Activated CD4-positive, CD25-positive, alpha-beta regulatory T cell treated with anti-CD3 and anti-CD28 coated beads, Interleukin-2, amount 50 U/mL, for 16 hours (primary cell): ENCODE measurements around the gene GSTK1.
"Not testable (repeated sequence)": the region's sequence is repeated elsewhere in the genome, so short reads cannot be mapped to it uniquely, and the experiment has no call there.

Source experiments
- DNase-seq: peaks from one replicate; pipeline ENCODE4 v3.0.0-alpha.2; 2020; ENCODE audit warnings: low read depth, low spot score

Gene GSTK1

GRCh38 chr7:143238289-143238980 lies 24.8 kb upstream of the GSTK1 start:
- DNase-seq: no peak

GRCh38 chr7:143239813-143240212 lies 23.4 kb upstream of the GSTK1 start:
- no peak for DNase-seq

- DNase-seq: peak; percentile 45
Measured at GRCh38 chr7:143240291-143241168, 22.7 kb upstream of the GSTK1 start.

- no peak for DNase-seq
Measured at GRCh38 chr7:143242306-143242705, 20.9 kb upstream of the GSTK1 start.

GRCh38 chr7:143243111-143243510 lies 20.1 kb upstream of the GSTK1 start:
- no peak for DNase-seq

- DNase-seq: no peak
Measured at GRCh38 chr7:143243614-143244013, 19.6 kb upstream of the GSTK1 start.

- DNase-seq: no peak
Measured at GRCh38 chr7:143244321-143244720, 18.9 kb upstream of the GSTK1 start.

- no peak for DNase-seq
Measured at GRCh38 chr7:143245123-143245522, 18.1 kb upstream of the GSTK1 start.

- DNase-seq: no peak
Measured at GRCh38 chr7:143247372-143247771, 15.9 kb upstream of the GSTK1 start.

- DNase-seq: no peak
Measured at GRCh38 chr7:143248761-143249354, 14.4 kb upstream of the GSTK1 start.

- no peak for DNase-seq
Measured at GRCh38 chr7:143250199-143250598, 13.0 kb upstream of the GSTK1 start.

- no peak for DNase-seq
Measured at GRCh38 chr7:143250822-143251221, 12.4 kb upstream of the GSTK1 start.

- no peak for DNase-seq
Measured at GRCh38 chr7:143252006-143252405, 11.2 kb upstream of the GSTK1 start.

GRCh38 chr7:143255564-143255963 lies 7.7 kb upstream of the GSTK1 start:
- no peak for DNase-seq

- DNase-seq: no peak
Measured at GRCh38 chr7:143256325-143256724, 6.9 kb upstream of the GSTK1 start.

- DNase-seq: no peak
Measured at GRCh38 chr7:143256932-143257331, 6.3 kb upstream of the GSTK1 start.

- no peak for DNase-seq
Measured at GRCh38 chr7:143257501-143257900, 5.7 kb upstream of the GSTK1 start.

GRCh38 chr7:143258831-143259230 lies 4.4 kb upstream of the GSTK1 start:
- DNase-seq: no peak

GRCh38 chr7:143259765-143260164 lies 3.5 kb upstream of the GSTK1 start:
- no peak for DNase-seq

- no peak for DNase-seq
Measured at GRCh38 chr7:143261901-143262300, 1.3 kb upstream of the GSTK1 start.

GRCh38 chr7:143264196-143264568 lies 941 bp downstream of the GSTK1 start:
- DNase-seq: not testable (repeated sequence)

GRCh38 chr7:143265017-143265693 lies 1.9 kb downstream of the GSTK1 start:
- DNase-seq: no peak
